Endothelial cell of umbilical vein (primary cell): ENCODE data around the gene GALNT10. TPM values are rescaled to one million over a fixed set of nuclear protein-coding genes. Genes with fewer than 3 reads are reported as not detected.

Experiments
- BruUV-seq: library from RNA; stranded (reverse); fragments of 400-500 nt; replicated peaks from 2 replicates; lab custom pipeline; 2021; lab: Mats Ljungman, UMichigan
- CTCF ChIA-PET: fragments of 300-600, 350-600 bp; sonication (Branson Sonifier 250); formaldehyde crosslinking; loops from one replicate; lab custom pipeline; 2021; ENCODE audit warnings: antibody characterized with exemption, inconsistent platforms; lab: Charles Lee
- POLR2A ChIA-PET: fragments of 300-600, 350-600 bp; sonication (Branson Sonifier 250); formaldehyde crosslinking; loops from one replicate; lab custom pipeline; 2021; ENCODE audit warnings: antibody characterized with exemption, inconsistent platforms; lab: Charles Lee
- DNase-seq: peaks from one replicate; pipeline ENCODE4 v3.0.0-alpha.2; 2011; ENCODE audit warnings: low read depth, low spot score
- FAIRE-seq: peaks from 2 replicates; lab custom pipeline; 2011; peaks lifted over from hg19 to GRCh38; lab: Jason Lieb, UNC
- H2AFZ ChIP-seq: 2 replicates; pipeline ENCODE4 v1.6.0; 2012; ENCODE audit warnings: low read depth, low read length, control low read depth, inconsistent platforms
- H3K27ac ChIP-seq: 2 replicates; pipeline ENCODE4 v1.5.1; 2011; ENCODE audit warnings: low read depth, mild to moderate bottlenecking, control low read depth, low read length, moderate library complexity; ENCODE audit not compliant: insufficient read depth
- H3K27me3 ChIP-seq, 2 experiments: 2 replicates each; pipeline versions ENCODE4 v1.6.0 to v1.6.1; 2011; ENCODE audit warnings: low read length in 2 of 2, mixed read lengths in 1 of 2; ENCODE audit not compliant: control insufficient read depth in 2 of 2, insufficient read depth in 2 of 2
- H3K36me3 ChIP-seq, 2 experiments: 2 replicates in 1 of 2; 3 replicates in 1 of 2; pipeline ENCODE4 v1.5.1; 2011; ENCODE audit warnings: low read length in 2 of 2, mild to moderate bottlenecking in 1 of 2, moderate library complexity in 1 of 2; ENCODE audit not compliant: control insufficient read depth in 2 of 2, insufficient read depth in 2 of 2; ENCODE audit errors: extremely low read depth in 1 of 2
- H3K4me1 ChIP-seq: 3 replicates; pipeline ENCODE4 v1.5.1; 2011; ENCODE audit warnings: mild to moderate bottlenecking, low read length; ENCODE audit not compliant: control insufficient read depth, insufficient read depth; ENCODE audit errors: extremely low read depth
- H3K4me2 ChIP-seq: 2 replicates; pipeline ENCODE4 v1.6.1; 2011; ENCODE audit warnings: low read length, control low read depth, mixed read lengths; ENCODE audit not compliant: insufficient read depth
- H3K4me3 ChIP-seq, 3 experiments: fragments of 200-600 bp in 1 of 3; sonication (generic), shearing (Covaris generic) in 1 of 3; replicated peaks in 1 of 3; 2 replicates each; pipeline ENCODE4 v1.5.1; 2011 to 2016; ENCODE audit warnings: control low read depth in 3 of 3, low read length in 3 of 3, mild to moderate bottlenecking in 2 of 3, inconsistent platforms in 1 of 3, low read depth in 1 of 3, moderate library complexity in 1 of 3; ENCODE audit not compliant: insufficient read depth in 1 of 3
- H3K79me2 ChIP-seq: 2 replicates; pipeline ENCODE4 v1.6.0; 2012; ENCODE audit warnings: low read length, inconsistent platforms; ENCODE audit not compliant: control insufficient read depth, insufficient read depth
- H3K9ac ChIP-seq: replicated peaks from 2 replicates; pipeline ENCODE3; 2011; ENCODE audit warnings: low read length, control low read depth; ENCODE audit not compliant: insufficient read depth; ENCODE audit errors: extremely low read depth
- H3K9me1 ChIP-seq: replicated peaks from 3 replicates; pipeline ENCODE4 v1.6.0; 2011; ENCODE audit warnings: mild to moderate bottlenecking, low read length; ENCODE audit not compliant: control insufficient read depth, insufficient read depth; ENCODE audit errors: extremely low read depth
- H3K9me3 ChIP-seq: replicated peaks from 2 replicates; pipeline ENCODE4 v1.5.1; 2012; ENCODE audit warnings: low read length, inconsistent platforms; ENCODE audit not compliant: control insufficient read depth, insufficient read depth
- H4K20me1 ChIP-seq: replicated peaks from 2 replicates; pipeline ENCODE3; 2011; ENCODE audit warnings: mild to moderate bottlenecking, low read length; ENCODE audit not compliant: control insufficient read depth, insufficient read depth; ENCODE audit errors: extremely low read depth
- EZH2 ChIP-seq: IDR thresholded peaks from 2 replicates; pipeline ENCODE4 v1.6.1; 2012; ENCODE audit warnings: borderline replicate concordance, low read depth, mild to moderate bottlenecking, moderate library complexity, low read length, inconsistent platforms; ENCODE audit not compliant: severe bottlenecking
- FOS ChIP-seq: IDR thresholded peaks from 2 replicates; pipeline ENCODE4 v1.6.1; 2011; ENCODE audit warnings: mild to moderate bottlenecking, low read length, moderate library complexity, borderline replicate concordance; ENCODE audit not compliant: insufficient read depth
- GATA2 ChIP-seq: IDR thresholded peaks from 2 replicates; pipeline ENCODE4 v1.7.0; 2011; ENCODE audit warnings: low read depth, mild to moderate bottlenecking, moderate library complexity, mixed read lengths, low read length; ENCODE audit not compliant: insufficient read length, insufficient read depth
- JUN ChIP-seq: IDR thresholded peaks from 2 replicates; pipeline ENCODE4 v1.6.1; 2011; ENCODE audit warnings: borderline replicate concordance, low read depth; ENCODE audit not compliant: insufficient read length, insufficient read depth
- MAX ChIP-seq: IDR thresholded peaks from 2 replicates; pipeline ENCODE4 v1.6.1; 2011; ENCODE audit not compliant: insufficient read depth, insufficient read length
- MYC ChIP-seq: IDR thresholded peaks from one replicate; pipeline ENCODE4 v1.6.1; 2011; ENCODE audit warnings: mild to moderate bottlenecking, low read depth, low read length
- POLR2A ChIP-seq: IDR thresholded peaks from 2 replicates; pipeline ENCODE4 v1.6.1; 2012; ENCODE audit warnings: low read depth, mild to moderate bottlenecking, control low read depth, low read length
- POLR2AphosphoS5 ChIP-seq: IDR thresholded peaks from 2 replicates; pipeline ENCODE4 v1.6.1; 2012; ENCODE audit warnings: low read depth, mild to moderate bottlenecking, control low read depth, low read length, moderate library complexity; ENCODE audit not compliant: insufficient read depth
- dilution Hi-C: fragments of 300-500 bp; cut with MboI; formaldehyde crosslinking; loops from one replicate; pipeline ENCODE4 v1.15.0; 2019; ENCODE audit warnings: low sequenced_read_pairs; ENCODE audit not compliant: extremely low pct_ligation_motif_present
- intact Hi-C: fragments of 100-400 bp; cut with micrococcal nuclease; formaldehyde crosslinking; loops from one replicate; pipeline ENCODE4 v1.10.0; 2022
- polyA plus RNA-seq, 4 experiments: library from polyadenylated mRNA; depleted of rRNA in 3 of 4; stranded (reverse) in 3 of 4; unstranded in 1 of 4; fragments of >200 nt; gene quantifications; 2 replicates each; pipeline versions ENCODE4 v1.2.1 to v1.2.3, GENCODE V29; 2011 to 2012; ENCODE audit warnings: missing spikeins in 1 of 4
- total RNA-seq: library from RNA; stranded (reverse); gene quantifications from 2 replicates; pipeline ENCODE4 v1.2.3, GENCODE V29; 2021
- TF ChIP-seq, protein P1 (sequence below), 2 donors: IDR thresholded peaks; 1 replicate in 1 of 2; 2 replicates in 1 of 2; pipeline ENCODE4 v1.5.1; 2011; ENCODE audit warnings: low read length in 2 of 2, mild to moderate bottlenecking in 2 of 2, moderate library complexity in 2 of 2, control low read depth in 1 of 2, inconsistent platforms in 1 of 2, low read depth in 1 of 2; ENCODE audit not compliant: insufficient read depth in 1 of 2; ENCODE audit errors: extremely low read depth in 1 of 2

The GALNT10 gene
- total and polyA plus RNA-seq, 2 donors (not counting 3 experiments of a cell fraction or from before 2014, with no cell fraction given), result 70.2 to 77.6 TPM

- BruUV-seq, result no TSS peak
- intact Hi-C loops (no loop called here), dilution Hi-C loops (no loop called here)
- CTCF ChIA-PET, result interaction anchor here (0.9 to 1.2 kb wide), 3 partner anchors 10 to 13 kb away, joined by 3 to 4 read pairs (median 4); no protein-coding TSS in a partner anchor
- Histone ChIP-seq H3K4me2 (no peak overlapping the region), H3K79me2 (no peaks in the 10 kb centered on the region), H3K27ac (no peak overlapping the region), H3K4me3 (no peak overlapping the region), H3K9me1 (no peaks in the 10 kb centered on the region), H3K9ac (no peak overlapping the region), H4K20me1 (no peaks in the 10 kb centered on the region), H3K27me3 (no peaks in the 10 kb centered on the region), H3K9me3 (no peaks in the 10 kb centered on the region), H2AFZ (no peak overlapping the region), H3K36me3 (no peaks in the 10 kb centered on the region), H3K4me1 (no peaks in the 10 kb centered on the region)
- DNase-seq, result no peak
- TF ChIP-seq FOS, result no peak
- no peak for TF ChIP-seq JUN
- no peak for TF ChIP-seq MAX
- TF ChIP-seq GATA2, result no peak
- no peak for TF ChIP-seq POLR2A
- TF ChIP-seq EZH2, result no peak
- POLR2A ChIA-PET, result no interaction called here
- FAIRE-seq, result no peak
Observed at GRCh38 chr5:154273963-154274827, 83.7 kb downstream of the GALNT10 start.

DNA sequence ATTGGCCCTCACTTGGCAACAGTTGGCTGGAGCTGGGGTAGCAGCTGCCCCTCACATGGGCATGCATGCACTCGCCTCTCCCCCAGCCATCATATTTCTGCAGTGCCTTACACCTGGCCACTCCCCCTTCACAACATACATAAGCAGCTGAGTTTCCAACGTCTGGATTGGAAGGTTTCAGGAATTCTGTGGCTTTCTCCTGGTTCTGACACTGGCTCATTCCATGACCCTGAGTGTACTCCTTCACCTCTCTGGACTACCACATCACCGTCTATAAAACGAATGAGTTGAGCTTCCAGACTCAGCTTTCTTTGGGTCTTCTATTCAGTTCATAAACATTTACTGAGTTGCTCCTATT, 84.3 kb downstream of the GALNT10 start:
- no peak overlapping the region for H3K4me2 ChIP-seq
- intact Hi-C loops, result no loop called here

More for the DNA sequence above, 84.3 kb downstream of the GALNT10 start:
- no peaks in the 10 kb centered on the region for H4K20me1 ChIP-seq
- H3K9ac ChIP-seq, result no peak overlapping the region
- TF ChIP-seq POLR2AphosphoS5, result no peak
- TF ChIP-seq GATA2, result no peak
- no peak for TF ChIP-seq FOS
- no peak for TF ChIP-seq MAX
- no peak for TF ChIP-seq EZH2
- TF ChIP-seq POLR2A, result no peak
- TF ChIP-seq MYC, result no peak
- no peak for TF ChIP-seq JUN
- TF ChIP-seq, protein P1, sequence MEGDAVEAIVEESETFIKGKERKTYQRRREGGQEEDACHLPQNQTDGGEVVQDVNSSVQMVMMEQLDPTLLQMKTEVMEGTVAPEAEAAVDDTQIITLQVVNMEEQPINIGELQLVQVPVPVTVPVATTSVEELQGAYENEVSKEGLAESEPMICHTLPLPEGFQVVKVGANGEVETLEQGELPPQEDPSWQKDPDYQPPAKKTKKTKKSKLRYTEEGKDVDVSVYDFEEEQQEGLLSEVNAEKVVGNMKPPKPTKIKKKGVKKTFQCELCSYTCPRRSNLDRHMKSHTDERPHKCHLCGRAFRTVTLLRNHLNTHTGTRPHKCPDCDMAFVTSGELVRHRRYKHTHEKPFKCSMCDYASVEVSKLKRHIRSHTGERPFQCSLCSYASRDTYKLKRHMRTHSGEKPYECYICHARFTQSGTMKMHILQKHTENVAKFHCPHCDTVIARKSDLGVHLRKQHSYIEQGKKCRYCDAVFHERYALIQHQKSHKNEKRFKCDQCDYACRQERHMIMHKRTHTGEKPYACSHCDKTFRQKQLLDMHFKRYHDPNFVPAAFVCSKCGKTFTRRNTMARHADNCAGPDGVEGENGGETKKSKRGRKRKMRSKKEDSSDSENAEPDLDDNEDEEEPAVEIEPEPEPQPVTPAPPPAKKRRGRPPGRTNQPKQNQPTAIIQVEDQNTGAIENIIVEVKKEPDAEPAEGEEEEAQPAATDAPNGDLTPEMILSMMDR (IDR thresholded peaks at IDR 0.05; ENCODE audit: extremely low read depth in 1 of 2, insufficient read depth in 1 of 2, low read depth in 1 of 2, low read length in 2 of 2), result no peak
- H3K9me1 ChIP-seq, result no peaks in the 10 kb centered on the region
- BruUV-seq, result no TSS peak
- H3K4me3 ChIP-seq, result no peak overlapping the region
- dilution Hi-C loops, result no loop called here
- no peaks in the 10 kb centered on the region for H3K27me3 ChIP-seq
- H3K79me2 ChIP-seq, result no peaks in the 10 kb centered on the region
- H3K27ac ChIP-seq, result no peak overlapping the region
- POLR2A ChIA-PET, result no interaction called here
- CTCF ChIA-PET, result interaction anchor here (1.0 to 1.2 kb wide), 3 partner anchors 9 to 78 kb away, joined by 4 read pairs; no protein-coding TSS in a partner anchor
- DNase-seq (no peak), FAIRE-seq (no peak)
- H3K4me1 ChIP-seq, result no peaks in the 10 kb centered on the region
- H3K36me3 ChIP-seq, result no peaks in the 10 kb centered on the region
- no peak overlapping the region for H2AFZ ChIP-seq
- no peaks in the 10 kb centered on the region for H3K9me3 ChIP-seq
